Spinal cord (tissue), 10 donors: ENCODE measurements around the gene FN1. TPM values are rescaled to one million over a fixed set of nuclear protein-coding genes. Genes with fewer than 3 reads are reported as not detected.

Source experiments
- DNase-seq, 6 donors: peaks; one replicate each; pipeline versions ENCODE4 v3.0.0 to v3.0.0-alpha.2; 2013 to 2015; ENCODE audit warnings: low spot score in 6 of 6, low read depth in 4 of 6
- H3K27ac ChIP-seq: one replicate; pipeline ENCODE4 v1.5.1; 2013; ENCODE audit warnings: low read depth, low read length, control low read depth
- H3K27me3 ChIP-seq: one replicate; pipeline ENCODE4 v1.6.1; 2013; ENCODE audit warnings: low read length; ENCODE audit not compliant: control insufficient read depth, insufficient read depth
- H3K36me3 ChIP-seq: one replicate; pipeline ENCODE4 v1.6.1; 2013; ENCODE audit warnings: low read length; ENCODE audit not compliant: control insufficient read depth, insufficient read depth
- H3K4me1 ChIP-seq: one replicate; pipeline ENCODE4 v1.6.1; 2013; ENCODE audit warnings: low read length; ENCODE audit not compliant: control insufficient read depth, insufficient read depth
- H3K4me3 ChIP-seq: one replicate; pipeline ENCODE4 v1.5.1; 2013; ENCODE audit warnings: low read depth, low read length, control low read depth
- H3K9me3 ChIP-seq: one replicate; pipeline ENCODE4 v1.6.1; 2013; ENCODE audit warnings: low read length; ENCODE audit not compliant: control insufficient read depth, insufficient read depth
- WGBS: methylation state at CpG from one replicate; pipeline ENCODE4 v1.1.5; 2013; ENCODE audit warnings: missing lambda C conversion rate; ENCODE audit not compliant: insufficient coverage; 5-methylcytosine and 5-hydroxymethylcytosine counted together
- polyA plus RNA-seq, 2 donors: library from polyadenylated mRNA; unstranded; fragments of 120-200 nt; gene quantifications; one replicate each; pipeline ENCODE4 v1.2.1, GENCODE V29; 2013; ENCODE audit not compliant: insufficient read length in 2 of 2
- total RNA-seq, 2 donors: library from RNA; depleted of rRNA in 1 of 2; stranded (reverse); fragments of 120-200 nt in 1 of 2; fragments of >200 nt in 1 of 2; gene quantifications; one replicate each; pipeline versions ENCODE4 v1.2.3 to v1.2.4, GENCODE V29; 2013 to 2014
- donor health status: healthy.

FN1 gene
- total and polyA plus RNA-seq, 4 donors, result 281 to 1,973 (median 522) TPM

- 83% methylated on average over 1 of the region's 2 CpGs for WGBS
- no peaks in the 10 kb centered on the region for H3K9me3 ChIP-seq
- no peak for DNase-seq
- H3K27ac ChIP-seq, result no peak overlapping the region
- H3K4me3 ChIP-seq, result no peak overlapping the region
- no peaks in the 10 kb centered on the region for H3K4me1 ChIP-seq
- no peaks in the 10 kb centered on the region for H3K27me3 ChIP-seq
- H3K36me3 ChIP-seq, result peaks cover 3% of the 10 kb centered on the region
Observed at GRCh38 chr2:215377283-215377682, 58.6 kb downstream of the FN1 start.

DNA sequence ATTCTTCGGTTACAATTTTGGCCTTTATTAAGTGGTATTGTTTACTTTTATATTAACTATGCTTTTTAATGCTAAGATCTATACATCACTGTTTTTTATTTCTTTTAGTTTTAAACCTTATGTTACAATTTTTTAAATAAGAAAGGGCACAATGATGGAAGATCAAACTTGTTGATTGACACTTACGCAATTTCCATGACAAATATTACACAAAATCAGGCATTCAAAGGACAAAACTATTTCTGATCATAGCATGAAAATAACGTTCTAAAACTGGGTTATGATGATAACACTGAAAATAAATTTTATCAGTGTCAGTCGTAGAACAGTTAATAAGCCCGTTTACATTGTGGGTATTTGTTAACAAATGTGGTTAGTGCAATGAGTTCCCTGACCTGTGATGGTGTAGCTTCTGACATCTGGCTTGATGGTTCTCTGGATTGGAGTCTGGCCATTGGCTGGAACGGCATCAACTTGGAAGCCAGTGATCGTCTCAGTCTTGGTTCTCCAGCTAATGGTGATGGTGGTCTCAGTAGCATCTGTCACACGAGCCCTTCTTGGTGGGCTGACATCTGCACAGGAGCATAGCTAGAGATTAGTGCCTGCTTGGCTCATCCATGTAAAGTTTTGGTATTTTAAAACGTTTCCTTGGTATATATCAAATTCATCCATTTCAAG lies 59.6 kb downstream of the FN1 start:
- Histone ChIP-seq H3K27me3 (no peaks in the 10 kb centered on the region), H3K27ac (no peak overlapping the region), H3K36me3 (peaks cover 3% of the 10 kb centered on the region), H3K9me3 (no peaks in the 10 kb centered on the region), H3K4me1 (no peaks in the 10 kb centered on the region), H3K4me3 (no peak overlapping the region)
- no peak for DNase-seq
- 98% methylated on average over 5 of the region's 9 CpGs for WGBS

DNA sequence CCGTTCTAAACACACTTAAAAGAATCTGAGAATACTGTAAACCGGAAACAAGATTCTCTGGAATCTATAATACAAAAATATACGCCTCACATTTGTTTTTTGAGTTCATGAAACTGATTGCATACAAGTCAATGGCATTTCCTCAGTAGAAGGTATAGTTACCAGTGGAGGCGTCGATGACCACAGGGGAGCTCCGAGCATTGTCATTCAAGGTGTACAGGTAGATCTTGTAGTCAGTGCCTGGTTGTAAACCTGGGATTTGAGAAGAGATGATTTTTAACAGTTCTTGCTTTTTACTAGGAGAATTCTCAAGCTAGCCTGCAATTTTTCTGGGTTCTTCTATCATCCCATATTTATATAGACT lies 60.4 kb downstream of the FN1 start:
- H3K36me3 ChIP-seq, result peaks cover 3% of the 10 kb centered on the region
- H3K27ac ChIP-seq, result no peak overlapping the region
- 91% methylated on average over 3 of the region's 6 CpGs for WGBS

DNA sequence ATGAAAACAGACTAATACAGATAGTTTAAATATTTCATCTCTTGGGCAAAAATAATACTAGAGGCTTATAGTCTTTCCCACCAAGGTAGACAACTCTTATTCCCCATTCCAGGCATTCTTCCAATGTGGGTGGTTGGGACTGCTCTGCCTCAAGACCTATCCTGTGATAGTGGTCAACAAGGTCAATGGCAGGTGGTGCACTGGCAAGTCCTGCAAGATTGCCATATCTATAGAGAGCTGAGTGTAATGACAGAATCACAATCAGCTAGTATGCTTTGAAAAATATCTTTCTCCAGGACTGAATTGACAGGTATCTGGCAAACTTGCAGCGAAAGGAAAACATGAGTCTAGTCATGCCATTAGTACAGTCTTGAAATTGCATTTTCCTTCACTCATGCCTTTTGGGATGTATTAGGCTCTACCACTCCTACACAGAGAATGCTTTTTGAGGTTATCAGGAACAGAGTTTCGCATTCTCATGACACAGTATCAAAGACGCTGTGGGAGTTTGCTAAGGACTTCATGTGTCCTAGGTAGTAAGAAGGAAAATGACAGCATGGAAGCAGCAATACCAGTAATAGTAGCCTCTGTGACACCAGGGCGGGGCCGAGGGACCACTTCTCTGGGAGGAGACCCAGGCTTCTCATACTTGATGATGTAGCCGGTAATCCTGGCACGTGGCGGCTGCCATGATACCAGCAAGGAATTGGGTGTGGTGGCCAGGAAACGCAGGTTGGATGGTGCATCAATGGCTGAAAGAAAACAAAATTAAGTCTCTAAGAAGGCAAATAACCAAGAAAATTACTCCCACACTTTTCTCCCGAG lies 61.0 kb downstream of the FN1 start:
- no peak for DNase-seq
- H3K4me3 ChIP-seq, result no peak overlapping the region
- no peaks in the 10 kb centered on the region for H3K9me3 ChIP-seq
- H3K27ac ChIP-seq, result no peak overlapping the region
- H3K4me1 ChIP-seq, result no peaks in the 10 kb centered on the region
- WGBS, result 97% methylated on average over 6 of the region's 10 CpGs
- peaks cover 3% of the 10 kb centered on the region for H3K36me3 ChIP-seq
- no peaks in the 10 kb centered on the region for H3K27me3 ChIP-seq

More for the DNA sequence above, 60.4 kb downstream of the FN1 start:
- no peaks in the 10 kb centered on the region for H3K4me1 ChIP-seq
- H3K4me3 ChIP-seq, result no peak overlapping the region
- DNase-seq, result no peak
- no peaks in the 10 kb centered on the region for H3K9me3 ChIP-seq
- H3K27me3 ChIP-seq, result no peaks in the 10 kb centered on the region

GRCh38 chr2:215374002-215374401 lies 61.9 kb downstream of the FN1 start:
- H3K27ac ChIP-seq, result no peak overlapping the region
- H3K27me3 ChIP-seq, result no peaks in the 10 kb centered on the region
- no CpG with 5 or more reads among the region's 1 CpG for WGBS
- H3K4me3 ChIP-seq, result no peak overlapping the region
- no peak for DNase-seq
- no peaks in the 10 kb centered on the region for H3K9me3 ChIP-seq
- H3K36me3 ChIP-seq, result peaks cover 3% of the 10 kb centered on the region
- no peaks in the 10 kb centered on the region for H3K4me1 ChIP-seq

DNA sequence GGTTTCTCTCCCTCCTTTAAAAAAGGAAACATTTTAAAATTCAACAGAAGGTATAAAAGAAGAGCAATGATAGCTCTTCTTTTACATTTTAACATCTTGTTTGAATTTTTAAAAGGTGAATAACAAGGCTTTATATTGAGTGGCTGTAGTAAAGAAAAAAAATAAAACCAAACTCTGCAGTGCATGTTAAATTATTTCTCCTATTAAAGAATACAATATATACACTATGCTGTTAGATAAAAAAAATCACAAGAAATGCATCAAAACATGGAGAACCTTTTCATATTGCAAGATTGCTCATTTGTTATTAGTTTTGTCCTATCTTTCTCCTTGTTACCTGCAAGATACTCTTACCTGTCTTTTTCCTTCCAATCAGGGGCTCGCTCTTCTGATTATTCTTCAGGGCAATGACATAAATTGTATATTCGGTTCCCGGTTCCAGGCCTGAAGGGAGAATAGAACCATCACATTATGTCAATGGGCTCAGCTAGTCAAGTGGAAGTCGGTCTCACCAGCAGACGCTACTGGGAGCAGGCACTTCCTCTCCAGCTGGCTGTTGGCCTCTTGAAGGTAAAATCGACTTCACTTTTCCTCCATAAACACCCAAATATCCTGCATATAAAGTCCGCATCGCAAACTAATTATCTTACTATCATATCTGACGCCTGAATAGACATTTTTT lies 62.8 kb downstream of the FN1 start:
- 95% methylated on average over 6 of the region's 9 CpGs for WGBS
- H3K4me3 ChIP-seq, result no peak overlapping the region

GRCh38 chr2:215371915-215372897 lies 63.7 kb downstream of the FN1 start:
- Histone ChIP-seq H3K27ac (no peak overlapping the region), H3K36me3 (peaks cover 1% of the 10 kb centered on the region), H3K27me3 (no peaks in the 10 kb centered on the region), H3K9me3 (no peaks in the 10 kb centered on the region), H3K4me3 (no peak overlapping the region), H3K4me1 (no peaks in the 10 kb centered on the region)
- DNase-seq, result no peak
- WGBS, result 98% methylated on average over 5 of the region's 14 CpGs

More for the DNA sequence above, 62.8 kb downstream of the FN1 start:
- H3K4me1 ChIP-seq, result no peaks in the 10 kb centered on the region
- H3K9me3 ChIP-seq, result no peaks in the 10 kb centered on the region
- no peaks in the 10 kb centered on the region for H3K27me3 ChIP-seq
- peaks cover 3% of the 10 kb centered on the region for H3K36me3 ChIP-seq
- DNase-seq, result no peak
- H3K27ac ChIP-seq, result no peak overlapping the region

DNA sequence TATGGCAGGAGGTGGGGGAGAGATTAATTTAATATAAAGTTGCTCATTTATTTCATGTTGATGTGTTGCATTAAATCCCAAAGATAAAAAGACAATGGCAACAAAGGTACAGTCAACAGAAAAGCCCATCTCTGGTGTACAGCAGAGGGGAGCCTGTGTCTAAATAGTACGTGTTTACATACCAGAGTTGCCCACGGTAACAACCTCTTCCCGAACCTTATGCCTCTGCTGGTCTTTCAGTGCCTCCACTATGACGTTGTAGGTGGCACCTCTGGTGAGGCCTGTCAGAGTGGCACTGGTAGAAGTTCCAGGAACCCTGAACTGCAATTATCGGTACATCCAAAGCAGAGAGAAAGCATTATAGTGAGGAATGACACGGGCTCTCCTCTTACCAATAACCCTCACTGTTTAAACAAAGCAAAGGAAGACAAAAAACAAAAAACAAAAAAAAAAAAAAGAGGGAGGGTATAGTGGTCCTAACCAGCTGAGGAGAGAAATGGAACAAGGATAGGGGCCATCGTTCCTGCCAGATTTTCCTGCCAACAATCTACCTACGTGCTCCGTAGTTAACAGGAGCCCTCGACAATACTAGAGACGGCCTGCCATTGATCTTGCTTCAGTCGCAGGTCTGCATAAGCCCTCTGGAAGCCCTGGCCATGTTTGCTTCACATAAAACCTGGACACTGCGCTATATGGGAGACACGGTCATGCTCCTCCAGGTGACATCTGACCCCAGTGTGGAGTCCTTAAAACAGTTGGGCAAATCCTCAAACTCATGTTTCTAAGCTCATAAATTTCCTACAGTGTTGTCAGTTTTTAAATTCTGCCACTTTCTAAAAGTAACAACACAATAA lies 65.5 kb downstream of the FN1 start:
- no peaks in the 10 kb centered on the region for H3K36me3 ChIP-seq
- H3K27ac ChIP-seq, result no peak overlapping the region
- no peaks in the 10 kb centered on the region for H3K9me3 ChIP-seq
- H3K27me3 ChIP-seq, result no peaks in the 10 kb centered on the region
- no peak overlapping the region for H3K4me3 ChIP-seq
- H3K4me1 ChIP-seq, result no peaks in the 10 kb centered on the region
- WGBS, result 91% methylated on average over 8 of the region's 14 CpGs
- no peak for DNase-seq
